Measurements from ENCODE around the gene KLF7.

Gene KLF7

GRCh38 chr2:207135340-207135739 is 30.4 kb downstream of the KLF7 start:
- Histone ChIP-seq H3K4me3 (ENCODE audit: low read depth, low read length) (no peak overlapping the region), H3K4me1 (peaks cover 63% of the 10 kb centered on the region), H3K9me3 (no peaks in the 10 kb centered on the region), H3K36me3 (peaks cover 53% of the 10 kb centered on the region), H3K27me3 (no peaks in the 10 kb centered on the region)
- DNase-seq = no peak
- no peak for TF ChIP-seq CTCF (IDR thresholded peaks at IDR 0.05; ENCODE audit: low read depth, low read length)

GRCh38 chr2:207133820-207134519 is 31.8 kb downstream of the KLF7 start:
- Histone ChIP-seq H3K4me1 (peaks cover 68% of the 10 kb centered on the region), H3K27me3 (no peaks in the 10 kb centered on the region), H3K9me3 (no peaks in the 10 kb centered on the region), H3K36me3 (peaks cover 56% of the 10 kb centered on the region), H3K4me3 (ENCODE audit: low read depth, low read length) (no peak overlapping the region)
- no peak for TF ChIP-seq CTCF (IDR thresholded peaks at IDR 0.05; ENCODE audit: low read depth, low read length)
- DNase-seq = no peak

- no peak for DNase-seq
- no peaks in the 10 kb centered on the region for H3K9me3 ChIP-seq
- no peak for TF ChIP-seq CTCF (IDR thresholded peaks at IDR 0.05; ENCODE audit: low read depth, low read length)
- peaks cover 63% of the 10 kb centered on the region for H3K4me1 ChIP-seq
- H3K4me3 ChIP-seq (ENCODE audit: low read depth, low read length) = no peak overlapping the region
- H3K36me3 ChIP-seq = peaks cover 53% of the 10 kb centered on the region
- H3K27me3 ChIP-seq = no peaks in the 10 kb centered on the region
Measured at GRCh38 chr2:207133458-207133819, 32.3 kb downstream of the KLF7 start.

GRCh38 chr2:207132019-207132418 is 33.7 kb downstream of the KLF7 start:
- Histone ChIP-seq H3K36me3 (peaks cover 54% of the 10 kb centered on the region), H3K27me3 (no peaks in the 10 kb centered on the region), H3K4me1 (peaks cover 49% of the 10 kb centered on the region), H3K4me3 (ENCODE audit: low read depth, low read length) (no peak overlapping the region), H3K9me3 (no peaks in the 10 kb centered on the region)
- DNase-seq = no peak
- no peak; the same call in 1 of the 2 replicates for TF ChIP-seq CTCF (IDR thresholded peaks at IDR 0.05; ENCODE audit: low read depth, low read length)

- Histone ChIP-seq H3K36me3 (peaks cover 52% of the 10 kb centered on the region), H3K27me3 (no peaks in the 10 kb centered on the region), H3K9me3 (no peaks in the 10 kb centered on the region), H3K4me1 (peaks cover 44% of the 10 kb centered on the region), H3K4me3 (ENCODE audit: low read depth, low read length) (no peak overlapping the region)
- TF ChIP-seq CTCF (IDR thresholded peaks at IDR 0.05; ENCODE audit: low read depth, low read length) = no peak
- DNase-seq = no peak
Measured at GRCh38 chr2:207131594-207131993, 34.2 kb downstream of the KLF7 start.

- Histone ChIP-seq H3K9me3 (no peaks in the 10 kb centered on the region), H3K4me1 (peaks cover 39% of the 10 kb centered on the region), H3K4me3 (ENCODE audit: low read depth, low read length) (no peak overlapping the region), H3K27me3 (no peaks in the 10 kb centered on the region), H3K36me3 (peaks cover 46% of the 10 kb centered on the region)
- DNase-seq = no peak
- TF ChIP-seq CTCF (IDR thresholded peaks at IDR 0.05; ENCODE audit: low read depth, low read length) = no peak
Measured at GRCh38 chr2:207130958-207131521, 34.7 kb downstream of the KLF7 start.
